Esophagus (tissue), 2 donors: ENCODE measurements around the gene IFI44L. TPM values are rescaled to one million over a fixed set of nuclear protein-coding genes. Genes with fewer than 3 reads are reported as not detected.

Experiments
- H3K27ac ChIP-seq, 2 donors: one replicate each; pipeline ENCODE4 v1.5.1; 2013; ENCODE audit warnings: low read depth in 2 of 2, mild to moderate bottlenecking in 2 of 2, inconsistent platforms in 1 of 2, low read length in 1 of 2, moderate library complexity in 1 of 2
- H3K27me3 ChIP-seq, 2 donors: one replicate each; pipeline ENCODE4 v1.6.1; 2013; ENCODE audit warnings: low read length in 2 of 2, control low read depth in 1 of 2, mild to moderate bottlenecking in 1 of 2; ENCODE audit not compliant: insufficient read depth in 2 of 2, control insufficient read depth in 1 of 2
- H3K36me3 ChIP-seq, 2 donors: one replicate each; pipeline ENCODE4 v1.6.1; 2013; ENCODE audit warnings: low read length in 1 of 2; ENCODE audit not compliant: control insufficient read depth in 2 of 2, insufficient read depth in 2 of 2
- H3K4me1 ChIP-seq, 2 donors: one replicate each; pipeline ENCODE4 v1.6.1; 2013; ENCODE audit warnings: low read length in 1 of 2; ENCODE audit not compliant: control insufficient read depth in 2 of 2, insufficient read depth in 2 of 2
- H3K4me3 ChIP-seq, 2 donors: one replicate each; pipeline ENCODE4 v1.5.1; 2013; ENCODE audit warnings: low read length in 2 of 2, mild to moderate bottlenecking in 2 of 2, low read depth in 1 of 2, moderate library complexity in 1 of 2
- H3K9me3 ChIP-seq, 2 donors: one replicate each; pipeline ENCODE4 v1.6.1; 2013; ENCODE audit warnings: mild to moderate bottlenecking in 2 of 2, low read depth in 1 of 2, low read length in 1 of 2, moderate library complexity in 1 of 2; ENCODE audit not compliant: control insufficient read depth in 2 of 2, insufficient read depth in 1 of 2
- WGBS, 2 donors: extraction: QIAGEN DNeasy Blood & Tissue Kit; methylation state at CpG; one replicate each; pipeline ENCODE4 v1.1.7; 2013; 5-methylcytosine and 5-hydroxymethylcytosine counted together
- polyA plus RNA-seq, 2 donors: library from polyadenylated mRNA; stranded (reverse); fragments of 200-250 nt; gene quantifications; one replicate each; pipeline ENCODE4 v1.2.3, GENCODE V29; 2013
- donor health status: healthy with polysubstance abuse.
- donor health status: Bipolar disorder and iron deficiency.

The IFI44L gene
- polyA plus RNA-seq, 2 donors = 0.41 to 0.59 TPM

- Histone ChIP-seq H3K27ac (no peak overlapping the region), H3K9me3 (peaks cover 0 to 3% of the 10 kb centered on the region in 2 donors), H3K36me3 (no peaks in the 10 kb centered on the region), H3K4me1 (peaks cover 0 to 2% of the 10 kb centered on the region in 2 donors), H3K4me3 (no peak overlapping the region), H3K27me3 (no peaks in the 10 kb centered on the region)
- 69 to 76% methylated on average over 3 of the region's 3 CpGs for WGBS, 2 donors
These were observed 56.7 kb downstream of the IFI44L start for GRCh38 chr1:78676993-78677392.

GRCh38 chr1:78677788-78678187 is 57.5 kb downstream of the IFI44L start:
- Histone ChIP-seq H3K4me3 (no peak overlapping the region), H3K9me3 (peaks cover 0 to 3% of the 10 kb centered on the region in 2 donors), H3K27ac (no peak overlapping the region), H3K27me3 (no peaks in the 10 kb centered on the region), H3K36me3 (no peaks in the 10 kb centered on the region), H3K4me1 (no peaks in the 10 kb centered on the region)
- WGBS, 2 donors = 90 to 94% methylated on average over 3 of the region's 3 CpGs

GRCh38 chr1:78678324-78678723 is 58.1 kb downstream of the IFI44L start:
- no peaks in the 10 kb centered on the region for H3K27me3 ChIP-seq
- no peak overlapping the region for H3K4me3 ChIP-seq
- H3K36me3 ChIP-seq = no peaks in the 10 kb centered on the region
- no peak overlapping the region for H3K27ac ChIP-seq
- no peaks in the 10 kb centered on the region for H3K4me1 ChIP-seq
- H3K9me3 ChIP-seq = peaks cover 0 to 3% of the 10 kb centered on the region in 2 donors

GRCh38 chr1:78681265-78681664 is 61.0 kb downstream of the IFI44L start:
- Histone ChIP-seq H3K27ac (no peak overlapping the region), H3K36me3 (no peaks in the 10 kb centered on the region), H3K4me3 (no peak overlapping the region), H3K4me1 (no peaks in the 10 kb centered on the region), H3K27me3 (no peaks in the 10 kb centered on the region), H3K9me3 (peaks cover 0 to 3% of the 10 kb centered on the region in 2 donors)
- WGBS, 2 donors = 63 to 76% methylated on average over 2 of the region's 2 CpGs

GRCh38 chr1:78682496-78682895 is 62.2 kb downstream of the IFI44L start:
- H3K27me3 ChIP-seq = no peaks in the 10 kb centered on the region
- H3K36me3 ChIP-seq = no peaks in the 10 kb centered on the region
- no peak overlapping the region for H3K4me3 ChIP-seq
- no peak overlapping the region for H3K27ac ChIP-seq
- H3K9me3 ChIP-seq = peaks cover 0 to 3% of the 10 kb centered on the region in 2 donors
- 60 to 61% methylated on average over 3 of the region's 3 CpGs for WGBS, 2 donors
- H3K4me1 ChIP-seq = no peaks in the 10 kb centered on the region

GRCh38 chr1:78683079-78683478 is 62.8 kb downstream of the IFI44L start:
- no peak overlapping the region for H3K4me3 ChIP-seq
- no peaks in the 10 kb centered on the region for H3K36me3 ChIP-seq
- no peaks in the 10 kb centered on the region for H3K4me1 ChIP-seq
- H3K27ac ChIP-seq = no peak overlapping the region
- peaks cover 0 to 3% of the 10 kb centered on the region in 2 donors for H3K9me3 ChIP-seq
- no peaks in the 10 kb centered on the region for H3K27me3 ChIP-seq
- WGBS, 2 donors = 50 to 59% methylated on average over 2 of the region's 2 CpGs

GRCh38 chr1:78687315-78687714 is 67.1 kb downstream of the IFI44L start:
- WGBS, 2 donors = 95 to 100% methylated on average over 1 of the region's 1 CpG
- Histone ChIP-seq H3K36me3 (no peaks in the 10 kb centered on the region), H3K27ac (no peak overlapping the region), H3K4me1 (no peaks in the 10 kb centered on the region), H3K27me3 (no peaks in the 10 kb centered on the region), H3K4me3 (no peak overlapping the region), H3K9me3 (no peaks in the 10 kb centered on the region)

- WGBS, 2 donors = 43 to 50% methylated on average over 2 of the region's 2 CpGs
- H3K4me1 ChIP-seq = no peaks in the 10 kb centered on the region
- no peak overlapping the region for H3K27ac ChIP-seq
- no peaks in the 10 kb centered on the region for H3K36me3 ChIP-seq
- no peaks in the 10 kb centered on the region for H3K27me3 ChIP-seq
- H3K4me3 ChIP-seq = no peak overlapping the region
- no peaks in the 10 kb centered on the region for H3K9me3 ChIP-seq
These were observed 67.7 kb downstream of the IFI44L start for GRCh38 chr1:78687914-78688313.

GRCh38 chr1:78688697-78689096 is 68.4 kb downstream of the IFI44L start:
- Histone ChIP-seq H3K27ac (no peak overlapping the region), H3K4me1 (no peaks in the 10 kb centered on the region), H3K4me3 (no peak overlapping the region), H3K36me3 (no peaks in the 10 kb centered on the region), H3K9me3 (no peaks in the 10 kb centered on the region), H3K27me3 (no peaks in the 10 kb centered on the region)

- no peaks in the 10 kb centered on the region for H3K4me1 ChIP-seq
- no peaks in the 10 kb centered on the region for H3K27me3 ChIP-seq
- no peak overlapping the region for H3K27ac ChIP-seq
- no peaks in the 10 kb centered on the region for H3K36me3 ChIP-seq
- H3K9me3 ChIP-seq = no peaks in the 10 kb centered on the region
- WGBS, 2 donors = 87 to 90% methylated on average over 3 of the region's 3 CpGs
- H3K4me3 ChIP-seq = no peak overlapping the region
These were observed 70.3 kb downstream of the IFI44L start for GRCh38 chr1:78690516-78690915.
